Measurements from ENCODE around the gene CHID1.

CHID1 gene

DNA sequence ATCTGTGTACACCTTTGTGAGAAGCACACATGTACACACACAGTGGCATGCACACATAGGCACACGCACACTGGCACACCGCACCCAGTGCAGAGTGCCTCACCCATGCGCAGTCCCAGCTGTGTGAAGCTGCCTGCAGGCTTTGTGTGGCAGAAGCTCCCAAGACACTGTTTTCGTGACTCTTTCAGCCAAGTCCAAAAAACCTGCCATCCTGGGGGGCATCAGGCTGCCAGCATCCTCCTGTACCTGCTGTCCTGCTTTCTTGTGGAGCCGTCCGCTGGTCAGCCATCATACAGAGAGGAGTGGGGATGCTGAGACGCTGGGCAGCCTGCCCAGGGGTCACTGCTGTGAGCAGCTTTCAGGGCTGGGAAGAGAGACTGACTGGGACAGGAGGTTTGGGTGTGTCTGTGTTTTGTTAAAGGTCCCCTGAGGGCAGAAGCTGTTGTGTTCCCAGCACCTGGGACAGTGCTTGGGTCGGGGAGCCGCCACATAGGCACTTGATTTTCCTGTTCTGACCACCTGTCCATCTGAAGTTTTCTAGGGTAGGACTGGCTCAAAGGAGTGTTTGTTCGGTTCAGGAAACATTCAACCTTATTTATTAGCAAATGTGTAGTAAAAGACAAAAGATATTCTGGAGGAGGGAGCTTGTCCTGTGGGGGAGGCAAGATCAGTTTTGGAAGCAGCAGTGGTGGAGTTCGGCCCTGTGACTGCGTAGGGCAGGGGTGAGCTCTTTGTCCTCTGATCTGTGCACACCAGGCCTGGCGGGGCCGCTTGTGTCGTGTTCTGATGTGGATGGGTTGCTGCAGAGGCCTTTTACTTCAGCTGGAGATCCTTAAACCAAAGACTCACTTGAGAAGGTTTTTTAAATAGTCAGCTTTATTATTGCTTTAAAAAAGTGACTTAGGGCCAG lies 44.8 kb upstream of the CHID1 start:
- no peak overlapping the region for H3K4me3 ChIP-seq (ENCODE audit: low read depth, low read length)
- POLR2A ChIA-PET, result no interaction called here
- CTCF ChIA-PET, result interaction anchor here (0.8 to 2.2 kb wide), 2 partner anchors 8 to 31 kb away, joined by 5 to 7 read pairs; partner anchors contain the start of gene AP2A2

GRCh38 chr11:954392-955153 lies 44.0 kb upstream of the CHID1 start:
- TF ChIP-seq CTCF (IDR thresholded peaks at IDR 0.05; ENCODE audit: insufficient read depth, low read length, missing control alignments), result no peak
- no peak overlapping the region for H3K4me3 ChIP-seq (ENCODE audit: low read depth, low read length)
- DNase-seq (ENCODE audit: low read depth, low spot score), result no peak
- ChIA-PET POLR2A (no interaction called here), CTCF (interaction anchor here (2.2 kb wide), 1 partner anchor 30 kb away, joined by 7 read pairs; the partner anchor contains the start of gene AP2A2)

More for the DNA sequence above, 44.8 kb upstream of the CHID1 start:
- DNase-seq (ENCODE audit: low read depth, low spot score), result no peak
- no peak for TF ChIP-seq CTCF (IDR thresholded peaks at IDR 0.05; ENCODE audit: insufficient read depth, low read length, missing control alignments)

GRCh38 chr11:953512-953911 lies 42.9 kb upstream of the CHID1 start:
- ChIA-PET POLR2A (no interaction called here), CTCF (interaction anchor here (1.4 kb wide), 1 partner anchor 28 kb away, joined by 4 read pairs; no protein-coding TSS in a partner anchor)
- no peak overlapping the region for H3K4me3 ChIP-seq (ENCODE audit: low read depth, low read length)
- DNase-seq (ENCODE audit: low read depth, low spot score), result no peak
- TF ChIP-seq CTCF (IDR thresholded peaks at IDR 0.05; ENCODE audit: insufficient read depth, low read length, missing control alignments), result no peak

DNA sequence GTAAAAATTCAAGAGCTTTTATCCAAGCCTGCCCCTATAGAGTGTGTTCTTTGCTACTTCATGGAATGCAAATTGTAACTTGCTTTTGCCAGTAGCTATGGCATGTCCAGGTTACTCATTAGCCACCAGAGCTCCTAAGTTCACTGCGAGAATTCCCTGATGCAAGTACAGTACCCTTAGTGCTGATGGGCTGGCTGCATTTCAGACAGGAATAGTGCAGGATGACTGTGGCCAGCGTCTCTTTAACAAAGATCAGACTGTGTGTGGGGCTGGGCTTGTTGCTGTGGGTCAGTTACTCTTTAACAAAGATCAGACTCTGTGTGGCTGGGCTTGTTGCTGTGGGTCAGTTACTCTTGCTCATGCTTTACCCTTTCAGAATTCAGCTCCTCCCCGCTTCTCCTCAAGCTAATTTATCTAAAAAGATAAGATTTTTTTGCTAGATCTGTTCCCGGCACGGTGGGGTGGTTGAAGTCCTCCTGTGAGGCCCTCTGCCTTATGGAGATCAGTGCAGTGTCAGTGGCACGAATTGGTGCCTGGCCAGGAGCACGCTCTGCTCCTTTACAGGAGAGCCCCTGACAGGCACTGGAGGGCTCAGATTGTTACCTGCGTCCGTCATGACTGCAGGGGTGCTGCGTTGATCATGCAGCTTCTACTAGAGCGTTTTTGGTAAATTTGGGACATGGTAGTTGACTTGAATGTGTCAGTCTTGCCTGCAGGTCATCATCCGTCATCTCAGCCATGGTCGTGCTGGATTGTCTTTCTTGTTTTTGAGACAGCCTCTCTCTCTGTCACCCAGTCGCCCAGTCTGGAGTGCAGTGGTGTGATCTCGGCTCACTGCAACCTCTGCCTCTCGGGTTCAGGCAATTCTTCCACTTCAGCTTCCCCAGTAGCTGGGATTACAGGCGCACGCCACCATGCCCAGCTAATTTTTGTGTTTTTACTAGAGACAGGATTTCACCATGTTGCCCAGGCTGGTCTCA lies 42.1 kb upstream of the CHID1 start:
- no peak for TF ChIP-seq CTCF (IDR thresholded peaks at IDR 0.05; ENCODE audit: insufficient read depth, low read length, missing control alignments)
- ChIA-PET POLR2A (interaction anchor here (0.6 kb wide), 1 partner anchor 142 kb away, joined by 4 read pairs; no protein-coding TSS in a partner anchor), CTCF (interaction anchor here (1.0 to 1.4 kb wide), 3 partner anchors 10 to 28 kb away, joined by 3 to 4 read pairs (median 3); no protein-coding TSS in a partner anchor)
- no peak overlapping the region for H3K4me3 ChIP-seq (ENCODE audit: low read depth, low read length)
- DNase-seq (ENCODE audit: low read depth, low spot score), result no peak

- POLR2A ChIA-PET, result no interaction called here
- no peak overlapping the region for H3K4me3 ChIP-seq (ENCODE audit: low read depth, low read length)
- TF ChIP-seq CTCF (IDR thresholded peaks at IDR 0.05; ENCODE audit: insufficient read depth, low read length, missing control alignments), result no peak
- CTCF ChIA-PET, result interaction anchor here (1.7 kb wide), 1 partner anchor 26 kb away, joined by 6 read pairs; no protein-coding TSS in a partner anchor
- DNase-seq (ENCODE audit: low read depth, low spot score), result no peak
Measured at GRCh38 chr11:951507-951906, 40.9 kb upstream of the CHID1 start.
